Stromal cell of bone marrow (primary cell): ENCODE data around the gene PLXNA4.

Experiments used
- DNase-seq: peaks from one replicate; pipeline ENCODE4 v3.0.0-alpha.2; 2012; ENCODE audit warnings: low read depth

The PLXNA4 gene

DNA sequence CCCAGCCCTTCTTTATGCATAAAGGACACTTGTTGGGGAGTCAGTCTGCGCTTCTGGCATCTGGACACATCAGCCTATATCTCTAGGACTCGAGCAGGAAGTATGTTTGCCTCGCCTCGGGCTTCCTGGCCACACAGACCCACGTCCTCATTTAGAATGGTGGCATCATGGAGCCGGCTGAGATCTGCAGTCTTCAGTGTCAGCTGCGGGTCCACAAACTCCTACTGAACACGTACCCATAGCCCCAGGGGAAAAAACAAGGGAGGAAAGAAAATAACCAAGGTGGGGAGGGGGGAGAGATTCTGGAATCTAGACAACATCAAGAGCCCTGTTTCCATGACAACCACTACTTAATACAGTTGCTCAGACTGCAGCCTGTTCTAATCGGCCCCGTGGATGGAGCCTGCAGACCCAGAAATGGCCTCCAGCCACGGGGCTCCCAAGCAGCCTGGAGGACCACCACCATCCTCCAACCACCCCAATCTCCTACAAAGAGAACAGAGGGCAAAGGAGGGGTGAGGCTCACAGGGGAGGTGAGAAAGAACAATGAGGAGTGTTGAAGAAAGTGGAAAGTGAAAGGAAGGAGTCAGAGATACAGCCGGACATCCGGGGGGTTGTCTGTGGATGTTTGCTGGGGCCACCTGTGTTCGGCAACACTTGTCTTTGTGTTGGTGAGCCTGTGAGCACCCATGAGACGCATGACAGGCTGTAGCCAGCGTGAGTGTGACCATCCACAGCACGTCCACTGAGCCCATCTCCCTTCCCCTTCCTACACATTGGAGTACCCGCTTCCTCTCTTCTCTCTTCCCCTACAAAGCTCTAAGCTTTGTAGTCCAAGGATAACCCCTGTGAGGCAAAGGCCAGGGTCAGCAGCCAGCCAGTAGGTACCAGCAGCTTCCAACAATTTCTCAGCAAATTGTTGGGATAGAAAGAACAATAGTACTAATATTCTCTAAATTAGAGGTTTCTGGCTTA lies 141.0 kb downstream of the PLXNA4 start:
- DNase-seq: no peak

DNA sequence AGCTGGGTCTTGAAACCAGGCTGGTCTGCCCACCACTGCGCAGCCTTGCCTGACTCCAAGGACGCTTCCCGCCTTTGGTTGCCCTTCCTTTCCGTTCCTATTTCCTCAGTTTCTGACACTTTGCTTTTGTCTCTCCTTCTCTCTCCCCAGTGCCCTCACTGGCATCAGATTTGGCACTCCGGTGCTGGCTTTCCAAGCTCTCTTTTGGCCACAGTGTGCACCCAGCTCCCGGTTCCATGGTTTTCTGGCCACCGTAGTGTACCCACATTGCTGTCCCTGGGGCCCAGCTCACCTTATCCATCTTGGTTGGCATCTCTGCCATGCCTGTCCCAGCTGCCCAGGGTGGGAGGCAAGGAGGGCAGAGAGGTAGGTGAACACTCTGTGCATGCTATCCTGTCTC lies 142.2 kb downstream of the PLXNA4 start:
- DNase-seq: no peak

DNA sequence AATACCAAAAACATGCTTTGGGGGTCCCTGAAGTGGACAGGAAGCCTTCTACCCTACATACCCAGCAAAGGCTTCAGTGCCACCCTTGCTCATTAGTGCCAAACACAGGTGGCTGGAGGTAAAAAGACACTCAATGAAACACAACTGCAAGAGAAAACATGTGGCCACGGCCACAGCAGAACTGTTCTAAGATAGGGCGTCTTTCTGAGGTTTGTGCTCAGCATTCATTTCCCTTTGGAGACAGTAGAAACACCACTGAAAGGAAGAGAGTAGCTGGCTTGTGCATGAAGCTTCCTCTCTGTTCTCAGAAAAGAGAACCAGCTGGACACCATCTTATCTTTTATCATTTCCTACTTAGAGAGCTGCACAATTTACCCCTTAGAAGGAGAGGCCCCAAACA lies 143.0 kb downstream of the PLXNA4 start:
- no peak for DNase-seq

DNA sequence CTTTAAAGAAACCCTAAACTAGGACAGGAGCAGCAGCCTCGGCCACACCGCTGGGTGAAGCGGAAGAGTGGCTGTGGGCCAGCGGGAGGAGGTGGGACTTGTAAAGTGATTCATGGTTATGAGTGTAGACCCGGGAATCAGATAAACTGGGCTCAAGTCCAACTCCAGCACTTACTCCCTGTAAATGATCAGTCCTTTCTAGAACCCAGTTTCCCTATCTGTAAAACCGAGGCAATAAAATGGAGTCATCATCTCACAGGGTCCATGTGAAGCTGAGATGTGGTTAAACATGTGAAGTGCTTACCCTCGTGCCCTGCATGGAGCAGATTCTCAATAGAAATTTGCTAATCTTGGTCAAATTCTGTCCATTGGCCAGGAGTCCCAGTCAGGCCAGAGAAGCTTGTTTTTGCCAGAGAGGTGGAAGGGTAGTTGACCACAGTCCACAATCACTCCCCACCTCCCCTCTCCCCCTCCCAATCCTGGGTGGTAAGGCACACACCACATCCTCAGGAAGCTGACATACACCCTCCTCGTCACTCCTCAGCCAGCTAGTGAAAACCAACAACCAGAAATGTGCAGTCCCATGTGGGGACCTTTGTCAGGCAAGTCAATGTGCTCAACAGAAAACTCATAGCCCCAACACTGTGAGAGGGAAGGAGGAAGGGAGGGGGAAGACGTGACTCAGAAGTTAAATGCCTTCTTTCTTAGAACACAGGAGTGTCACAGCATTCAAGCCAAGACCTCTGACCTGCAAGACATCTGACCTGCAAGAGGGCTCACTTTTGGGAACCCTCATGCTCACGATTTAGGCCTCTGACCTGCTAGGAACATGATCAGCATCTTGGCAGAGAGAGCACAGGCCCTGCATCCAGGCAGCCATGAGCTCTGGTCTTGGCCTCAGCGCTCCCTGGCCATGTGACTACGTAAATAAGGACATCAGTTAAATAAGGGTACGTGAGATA lies 145.1 kb downstream of the PLXNA4 start:
- DNase-seq: peak; percentile 95

- DNase-seq: no peak
Measured at GRCh38 chr7:132430041-132430855, 146.0 kb downstream of the PLXNA4 start.

- DNase-seq: no peak
Measured at GRCh38 chr7:132429181-132429580, 147.1 kb downstream of the PLXNA4 start.

GRCh38 chr7:132428247-132428919 lies 147.9 kb downstream of the PLXNA4 start:
- no peak for DNase-seq

- no peak for DNase-seq
Measured at GRCh38 chr7:132425942-132426341, 150.3 kb downstream of the PLXNA4 start.

- DNase-seq: no peak
Measured at GRCh38 chr7:132424821-132425724, 151.2 kb downstream of the PLXNA4 start.

DNA sequence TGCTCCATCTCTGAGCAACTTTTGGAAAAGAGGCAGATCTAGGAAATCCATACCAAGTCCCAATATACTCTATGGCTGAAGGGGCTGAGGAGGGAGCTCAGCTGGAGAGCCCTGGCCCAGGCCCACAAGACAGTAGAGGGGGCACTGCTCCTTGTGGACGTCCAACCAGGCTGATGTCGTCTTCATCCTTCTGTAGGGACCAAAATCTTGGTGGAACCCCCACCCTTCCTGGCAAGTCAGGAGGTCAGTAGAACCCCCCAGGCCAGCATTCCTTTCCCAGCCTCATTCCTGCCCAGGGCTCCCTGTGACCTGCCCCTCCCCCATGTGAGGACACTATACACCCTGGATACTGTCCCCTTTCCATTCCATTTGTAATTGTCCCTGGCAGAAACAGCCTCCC lies 152.0 kb downstream of the PLXNA4 start:
- no peak for DNase-seq

GRCh38 chr7:132423594-132424200 lies 152.6 kb downstream of the PLXNA4 start:
- DNase-seq: no peak

GRCh38 chr7:132422502-132423111 lies 153.7 kb downstream of the PLXNA4 start:
- peak; percentile 55 for DNase-seq

DNA sequence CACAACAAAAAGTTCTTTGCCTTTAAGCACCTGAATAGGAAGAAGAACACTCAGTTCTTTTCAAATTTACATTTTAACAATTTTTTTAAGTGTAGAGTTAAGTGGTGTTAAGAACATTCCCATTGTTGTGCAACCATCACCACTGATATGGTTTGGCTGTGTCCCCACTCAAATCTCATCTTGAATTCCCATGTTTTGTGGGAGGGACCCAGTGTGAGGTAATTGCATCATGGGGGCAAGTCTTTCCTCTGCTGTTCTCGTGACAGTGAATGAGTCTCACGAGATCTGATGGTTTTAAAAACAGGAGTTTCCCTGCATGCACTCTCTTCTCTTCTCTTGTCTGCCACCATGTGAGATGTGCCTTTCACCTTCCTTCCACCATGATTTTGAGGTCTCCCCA lies 155.7 kb downstream of the PLXNA4 start:
- no peak for DNase-seq

DNA sequence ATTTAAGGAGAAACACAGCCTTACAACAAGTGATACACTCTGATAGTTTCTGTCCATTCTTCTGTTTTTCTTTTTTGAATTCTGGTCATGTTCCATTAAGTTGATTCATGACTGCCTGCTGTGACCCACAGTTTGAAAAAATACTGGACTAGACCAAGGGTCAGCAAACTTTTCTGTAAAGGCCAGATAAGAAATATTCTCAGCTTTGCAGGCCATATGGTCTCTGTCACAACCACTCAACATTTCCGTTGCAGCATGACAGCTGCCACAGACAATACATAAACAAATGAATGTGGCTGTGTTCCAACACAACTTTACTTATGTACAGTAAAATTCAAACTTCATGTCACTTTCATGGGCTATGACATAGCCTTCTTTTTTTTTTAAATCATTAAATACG lies 156.7 kb downstream of the PLXNA4 start:
- no peak for DNase-seq

DNA sequence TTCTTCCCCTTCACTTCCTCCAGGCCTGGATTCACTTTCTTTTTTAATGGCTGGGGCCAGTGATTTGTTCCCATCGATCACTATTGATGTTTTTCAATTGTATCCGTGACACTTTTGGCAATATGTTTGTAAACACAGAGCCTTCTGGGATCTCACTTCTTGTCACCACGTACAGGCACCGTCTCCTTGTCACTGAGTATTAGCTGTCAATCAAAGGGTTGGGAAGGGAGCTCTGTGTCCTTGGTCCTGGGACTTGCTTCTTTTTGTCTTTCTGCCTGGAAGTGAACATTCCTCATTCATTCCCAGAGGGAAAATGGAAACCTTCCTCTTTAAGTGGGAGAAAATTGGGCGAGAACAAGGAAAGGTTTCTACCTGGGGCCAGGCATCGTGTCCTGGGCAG lies 157.4 kb downstream of the PLXNA4 start:
- DNase-seq: no peak

DNA sequence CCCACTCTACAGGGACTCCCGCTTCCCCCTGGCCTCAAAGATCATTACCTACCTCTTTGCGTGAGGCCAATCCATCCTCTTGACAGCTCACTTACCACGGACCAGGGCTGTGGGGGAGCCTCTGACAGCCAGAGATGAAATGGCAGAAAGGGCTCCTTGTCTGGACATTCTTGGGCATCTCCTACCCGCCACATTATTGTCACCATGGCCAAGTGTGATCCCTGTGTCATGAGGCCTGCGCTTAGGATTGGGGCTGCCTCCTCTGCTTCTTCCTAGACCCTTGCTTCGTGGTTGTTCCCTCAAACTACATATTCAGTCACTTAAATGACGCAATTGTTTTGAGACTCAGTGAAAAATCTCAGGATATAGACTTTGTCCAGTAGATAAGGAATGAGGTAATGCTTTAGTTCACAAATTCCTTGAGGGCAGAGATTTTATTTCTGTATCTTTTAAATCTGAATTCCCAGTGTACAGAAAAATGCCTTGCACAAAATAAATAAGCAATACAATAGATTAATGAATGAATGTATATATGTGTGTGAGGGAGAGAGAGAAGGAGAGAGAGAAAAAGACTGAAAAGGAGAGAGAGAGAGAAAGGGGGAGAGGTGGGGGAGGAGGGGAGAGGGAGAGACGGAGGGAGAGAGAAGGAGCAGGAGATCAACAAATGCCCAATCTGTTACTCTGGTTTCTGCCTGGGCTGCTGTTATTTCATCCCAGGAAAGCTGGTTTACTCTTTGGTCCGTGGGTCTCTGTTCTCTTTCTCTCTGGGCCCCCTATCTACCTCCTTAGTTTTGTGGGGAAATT lies 159.0 kb downstream of the PLXNA4 start:
- no peak for DNase-seq

- no peak for DNase-seq
Measured at GRCh38 chr7:132416395-132416794, 159.9 kb downstream of the PLXNA4 start.

GRCh38 chr7:132415259-132415658 lies 161.0 kb downstream of the PLXNA4 start:
- DNase-seq: no peak
